Activated CD4-positive, alpha-beta T cell treated with anti-CD3 and anti-CD28 coated beads, Interleukin-2, amount 50 U/mL, for 1 hour (primary cell): Measurements from ENCODE around the gene NKIRAS2.

Experiments used
- DNase-seq: peaks from one replicate; pipeline ENCODE4 v3.0.0-alpha.2; 2020

NKIRAS2 gene

DNA sequence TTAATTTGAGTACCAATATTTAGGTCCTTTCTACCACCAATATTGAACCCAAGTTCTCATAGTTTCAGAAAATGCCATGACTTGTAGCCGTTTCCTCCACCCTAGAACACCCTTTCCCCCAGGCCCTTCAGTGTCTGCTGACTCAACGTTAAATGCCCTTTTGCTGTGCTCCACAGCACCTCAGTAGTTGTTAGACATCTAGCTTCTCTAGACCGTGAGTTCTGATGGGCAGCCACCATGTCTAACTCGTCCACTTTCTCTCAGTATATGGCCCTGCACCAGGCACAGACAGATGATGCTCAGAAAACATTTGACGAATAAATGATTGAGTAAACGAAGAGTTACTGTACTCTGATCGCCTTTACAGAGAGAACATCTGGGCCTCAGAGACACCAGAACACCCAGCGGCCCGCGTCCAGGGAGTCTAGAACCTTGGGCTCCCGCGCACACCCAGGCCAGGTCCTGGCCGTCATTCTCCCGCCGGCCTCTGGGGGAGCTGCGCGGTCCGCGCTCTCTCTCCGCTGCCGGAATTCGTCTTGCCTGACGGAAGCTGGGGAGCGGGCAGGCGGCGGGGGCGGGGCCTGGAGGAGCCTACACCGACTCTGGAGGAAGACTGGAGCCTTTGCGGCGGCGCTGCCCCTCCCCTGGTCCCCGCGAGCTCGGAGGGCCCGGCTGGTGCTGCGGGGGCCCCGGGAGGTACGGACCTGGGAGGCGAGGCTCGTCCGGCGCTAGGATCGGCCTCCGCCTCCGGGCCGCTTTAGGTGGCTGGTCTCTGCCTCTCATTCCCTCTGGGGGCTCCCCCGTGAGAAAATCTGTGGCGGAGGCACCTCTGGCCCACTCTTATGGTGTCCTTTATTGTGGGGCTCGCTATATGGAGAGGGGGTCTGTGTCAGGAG, at the start of gene NKIRAS2:
Gene NKIRAS2 (plus strand): TSS at position 582 of the 896 bp plus-strand sequence. CDS start 1,488 bp downstream, outside the sequence.
- DNase-seq = peak; percentile 92

DNA sequence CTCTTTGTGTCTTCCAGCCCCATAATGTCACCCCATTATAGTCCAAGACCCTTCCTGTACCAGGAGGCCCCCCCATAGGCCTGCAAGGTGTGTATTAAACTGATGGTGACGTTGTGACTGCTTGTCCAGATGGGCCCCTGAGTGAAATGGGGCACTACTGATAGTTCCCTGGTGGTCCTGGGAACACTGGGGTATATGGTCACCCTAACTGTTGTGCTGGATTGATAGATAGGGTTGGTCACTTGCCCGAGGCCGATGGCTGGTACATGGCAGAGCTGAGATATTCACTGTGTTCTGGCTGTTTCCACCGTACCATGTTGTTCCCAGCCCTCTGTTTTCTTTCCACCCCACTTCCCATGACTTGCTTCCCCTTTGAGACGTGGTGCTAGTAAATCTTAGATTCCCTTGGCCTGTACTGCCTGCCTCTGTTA, 49.0 kb upstream of the NKIRAS2 start:
- no peak for DNase-seq

DNA sequence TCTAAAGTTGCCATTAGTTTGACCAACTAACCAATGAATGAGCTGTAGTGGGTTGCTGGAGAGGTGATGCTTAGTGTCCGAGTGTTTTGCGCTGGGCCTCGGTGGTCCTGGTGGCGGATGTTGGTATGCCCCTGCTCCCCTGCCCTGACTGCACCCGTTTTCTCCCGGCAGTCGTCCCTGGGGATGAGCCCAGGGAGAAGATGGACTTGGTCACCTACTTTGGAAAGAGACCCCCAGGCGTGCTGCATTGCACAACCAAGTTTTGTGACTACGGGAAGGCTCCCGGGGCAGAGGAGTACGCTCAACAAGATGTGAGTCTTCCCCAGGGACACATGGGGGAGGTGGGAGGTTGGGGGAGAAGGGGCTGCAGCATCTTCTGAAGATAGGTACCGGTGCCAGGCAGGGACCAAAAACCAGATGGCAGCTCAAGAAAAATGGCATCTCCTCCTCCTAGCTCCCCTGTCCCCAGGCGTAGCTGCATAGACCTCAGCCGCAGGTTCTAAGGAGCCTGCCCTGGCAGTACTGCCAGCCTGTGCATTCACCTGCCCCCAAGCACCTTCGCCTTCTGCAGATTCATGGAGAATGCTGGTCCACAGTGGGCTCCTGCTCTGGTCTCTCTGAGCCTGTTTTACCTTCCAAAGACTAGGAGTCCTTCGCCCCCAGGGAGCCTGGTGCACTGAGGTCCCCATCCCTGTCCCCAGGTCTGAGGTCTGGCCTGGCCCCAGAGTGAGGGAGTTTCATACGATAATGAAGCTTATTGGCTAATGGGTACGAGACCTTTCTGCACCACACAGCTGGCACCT, 48.0 kb upstream of the NKIRAS2 start:
- no peak for DNase-seq

DNA sequence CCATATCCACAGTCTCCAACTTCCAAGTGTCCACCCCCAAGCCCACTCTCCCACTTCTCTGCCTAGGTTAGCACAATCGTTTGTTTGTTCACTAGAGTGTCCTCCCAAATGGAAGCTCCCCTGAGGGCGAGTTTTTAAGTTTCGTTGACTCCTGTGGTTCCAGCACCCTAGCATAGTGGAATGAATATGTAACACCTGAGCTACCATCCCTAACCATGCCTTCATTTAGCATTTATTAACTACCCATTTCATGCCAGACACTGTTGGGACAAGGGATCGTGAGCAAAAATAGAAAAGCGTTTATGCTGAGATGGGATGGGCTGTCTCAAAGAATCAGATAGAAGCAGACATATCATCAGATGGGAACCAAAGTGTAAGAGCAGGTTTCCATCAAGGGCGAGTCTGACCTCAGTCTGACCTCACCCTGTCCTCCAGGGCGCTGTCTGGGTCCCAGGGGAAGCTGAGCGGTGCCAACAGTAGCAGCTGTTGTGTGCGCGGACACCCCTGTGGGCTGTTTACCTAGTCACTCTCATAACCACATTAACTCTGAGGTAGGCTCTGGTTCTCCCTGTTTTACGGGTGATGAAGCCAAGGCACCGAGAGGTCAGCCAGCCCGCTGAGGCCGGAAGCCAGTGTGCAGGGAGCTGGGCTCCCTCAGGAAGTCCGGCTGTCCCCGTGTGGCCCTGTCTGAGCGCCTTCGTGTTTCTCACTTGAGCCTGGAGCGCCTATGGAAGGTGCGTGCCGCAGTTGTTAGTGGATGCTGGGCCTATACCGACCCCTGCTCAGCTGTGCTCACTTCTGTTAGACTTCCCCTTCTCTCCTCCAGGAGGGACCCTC, 47.1 kb upstream of the NKIRAS2 start:
- no peak for DNase-seq

DNA sequence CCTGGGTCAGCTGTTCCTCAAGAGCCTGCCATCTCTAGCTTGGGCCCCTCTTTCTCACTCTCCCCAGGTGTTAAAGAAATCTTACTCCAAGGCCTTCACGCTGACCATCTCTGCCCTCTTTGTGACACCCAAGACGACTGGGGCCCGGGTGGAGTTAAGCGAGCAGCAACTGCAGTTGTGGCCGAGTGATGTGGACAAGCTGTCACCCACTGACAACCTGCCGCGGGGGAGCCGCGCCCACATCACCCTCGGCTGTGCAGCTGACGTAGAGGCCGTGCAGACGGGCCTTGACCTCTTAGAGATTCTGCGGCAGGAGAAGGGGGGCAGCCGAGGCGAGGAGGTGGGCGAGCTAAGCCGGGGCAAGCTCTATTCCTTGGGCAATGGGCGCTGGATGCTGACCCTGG, 46.5 kb upstream of the NKIRAS2 start:
- DNase-seq = no peak

DNA sequence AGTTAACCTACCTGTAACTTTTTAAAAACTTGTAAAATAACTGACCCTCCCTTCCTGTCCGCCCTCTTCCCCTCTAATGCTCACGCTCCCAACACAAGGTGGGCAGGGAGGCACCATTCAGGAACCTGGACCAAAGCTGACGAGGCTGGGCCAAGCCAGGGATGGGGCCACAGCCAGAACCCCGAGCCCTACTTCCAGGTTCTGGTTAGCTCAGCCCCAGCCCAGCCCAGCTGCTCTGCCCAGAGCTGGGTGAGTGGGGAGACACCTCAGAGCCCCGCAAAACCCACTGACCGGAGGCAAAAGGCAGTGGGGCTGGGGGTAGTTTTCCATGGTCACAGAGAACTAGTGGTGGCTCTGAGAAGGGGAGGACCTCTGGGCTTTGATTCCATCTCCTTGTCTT, 45.9 kb upstream of the NKIRAS2 start:
- DNase-seq = no peak

DNA sequence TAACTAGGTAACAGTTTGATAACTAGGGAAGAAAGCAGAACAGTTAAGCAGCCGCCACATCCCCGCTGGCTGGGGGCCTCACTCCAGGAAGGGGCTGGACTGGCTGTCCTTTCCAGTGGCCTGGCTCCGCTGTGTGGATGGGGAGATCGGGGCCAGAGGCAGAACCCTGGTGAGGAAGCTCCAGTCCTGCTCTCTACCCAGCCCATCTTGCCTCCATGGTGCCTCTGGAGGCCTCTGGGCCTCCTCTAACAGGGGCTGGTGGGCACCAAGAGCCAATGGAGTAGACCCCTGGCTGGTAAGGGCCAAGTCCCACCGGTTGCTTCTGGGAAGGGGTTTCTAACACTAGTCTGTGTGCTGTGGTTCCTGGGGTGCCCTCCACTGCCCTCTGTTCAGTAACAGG, 45.2 kb upstream of the NKIRAS2 start:
- no peak for DNase-seq

DNA sequence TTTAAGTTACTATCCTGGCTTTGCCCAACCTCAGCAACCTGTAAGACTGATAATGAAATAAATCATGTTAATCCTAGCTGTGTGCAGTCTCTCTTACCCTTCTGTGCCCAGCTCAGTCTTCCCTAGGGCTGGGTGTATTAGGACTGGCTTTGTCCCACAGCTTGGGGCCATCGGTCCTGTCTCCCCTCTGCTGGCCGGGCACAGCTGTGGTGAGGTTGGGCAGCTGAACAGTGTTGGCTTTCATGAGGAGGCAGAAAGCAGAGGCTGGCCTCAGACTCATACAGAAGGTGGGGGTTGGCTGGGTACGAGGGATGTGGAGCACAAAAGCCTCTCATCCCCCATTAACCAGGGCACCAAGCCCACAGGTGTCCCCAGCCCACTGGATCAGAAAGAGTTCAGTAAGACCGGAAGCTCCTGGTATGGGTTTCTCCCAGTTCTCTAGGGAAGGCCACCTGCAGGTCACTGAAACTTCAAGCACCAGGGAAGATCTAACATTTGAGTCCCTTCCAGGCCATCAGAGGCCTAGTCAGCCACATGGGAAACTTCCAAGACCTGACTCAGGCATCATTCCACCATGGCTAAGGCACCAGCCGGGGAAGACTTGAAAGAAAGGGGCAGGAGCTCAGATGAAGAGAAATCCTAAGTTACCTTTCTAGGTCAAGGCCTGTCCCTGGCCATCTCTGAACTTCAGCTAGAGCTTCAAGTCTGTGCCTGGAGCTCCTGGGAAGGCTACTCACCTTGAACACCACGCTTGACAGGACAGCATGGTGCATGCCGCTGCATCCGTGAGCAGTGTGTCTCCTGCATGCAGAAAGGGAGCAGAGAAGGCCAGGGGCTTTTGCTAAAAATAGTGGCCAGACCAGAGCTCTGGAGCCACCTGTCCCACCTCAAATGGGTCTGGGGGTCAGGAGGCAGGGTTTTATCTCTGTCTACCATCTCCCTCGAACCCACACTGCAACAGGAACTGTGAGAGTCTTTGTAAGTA, 44.5 kb upstream of the NKIRAS2 start:
- no peak for DNase-seq

DNA sequence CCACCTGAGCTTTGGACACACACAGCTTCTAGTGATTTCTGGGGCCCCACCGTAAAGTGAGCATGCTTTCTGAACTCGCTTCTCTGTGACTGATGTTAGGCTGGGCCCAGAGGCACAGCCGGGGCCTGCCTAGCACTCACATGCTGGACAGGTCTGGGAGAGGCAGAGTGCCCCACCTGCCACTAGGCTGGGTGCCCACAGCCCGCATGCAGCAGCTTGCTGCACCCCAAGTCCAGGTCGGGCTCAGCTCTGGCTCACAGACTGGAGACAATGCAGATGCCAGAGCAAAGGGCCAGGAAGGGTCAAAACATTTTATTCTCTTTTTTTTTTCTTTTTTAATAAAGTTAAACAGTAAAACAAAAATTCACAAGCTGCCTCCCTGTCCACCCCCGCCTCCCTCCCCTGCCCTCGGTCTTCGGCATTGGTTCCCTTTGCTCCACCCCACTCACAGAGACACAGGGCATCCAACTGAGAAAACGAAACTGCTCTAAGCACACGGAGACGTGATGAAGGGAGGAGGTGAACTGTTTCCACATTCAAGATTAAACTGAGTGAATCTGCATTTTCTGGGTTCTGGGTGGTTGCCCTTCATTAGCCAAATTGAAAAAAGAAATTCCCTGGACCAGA, 43.6 kb upstream of the NKIRAS2 start:
- DNase-seq = no peak

DNA sequence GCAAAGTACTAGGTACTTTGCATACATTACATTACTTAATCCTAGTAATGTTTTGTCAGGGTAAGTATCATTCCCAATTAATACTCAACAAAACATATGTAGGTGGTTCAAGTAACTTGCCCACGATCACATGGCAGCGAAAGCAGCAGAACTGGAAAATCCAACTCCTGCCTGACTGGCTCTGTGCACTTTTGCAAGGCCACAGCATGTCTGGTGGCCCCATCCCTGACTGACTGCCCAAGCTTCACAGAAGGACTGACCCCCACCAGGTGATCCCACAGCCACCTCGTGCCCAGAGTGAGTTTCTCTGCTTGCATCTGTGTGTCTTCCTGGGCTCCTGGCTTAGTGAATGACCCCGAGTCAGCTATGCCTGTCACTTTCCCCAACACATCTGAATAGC, 41.9 kb upstream of the NKIRAS2 start:
- no peak for DNase-seq

DNA sequence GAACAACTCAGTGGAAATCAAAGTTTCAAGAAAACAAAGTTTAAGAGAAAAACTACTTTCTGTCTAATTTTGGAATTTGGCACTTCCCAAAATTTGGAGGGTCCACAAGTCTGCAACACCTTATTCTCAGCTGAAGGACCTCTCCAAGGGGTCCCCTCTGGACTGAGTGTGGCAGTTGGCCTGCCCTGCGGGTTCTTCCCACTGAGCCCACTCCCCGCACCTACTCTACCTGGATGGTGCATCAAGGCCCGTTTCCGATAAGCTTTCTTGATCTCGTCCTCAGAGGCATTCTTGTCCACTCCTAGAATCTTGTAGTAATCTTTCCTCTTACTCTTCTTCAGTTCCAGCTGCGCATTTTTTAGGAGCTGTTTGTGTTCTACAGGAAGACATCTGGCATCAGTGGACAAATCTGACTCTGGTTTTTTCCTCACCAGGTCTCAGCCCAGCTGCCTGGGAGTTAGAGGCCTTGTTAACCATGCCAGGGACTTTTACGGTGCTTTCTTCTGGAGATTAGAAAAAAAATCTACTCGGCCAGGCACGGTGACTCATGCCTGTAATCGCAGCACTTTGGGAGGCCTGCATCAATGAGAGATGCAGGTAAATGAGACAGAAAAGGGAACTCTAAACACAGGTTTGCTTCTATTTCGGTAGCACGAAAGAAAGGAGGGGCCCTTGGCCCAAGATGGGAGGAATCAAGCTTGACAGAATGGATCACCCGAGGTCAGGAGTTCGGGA, 37.7 kb upstream of the NKIRAS2 start:
- DNase-seq = no peak

DNA sequence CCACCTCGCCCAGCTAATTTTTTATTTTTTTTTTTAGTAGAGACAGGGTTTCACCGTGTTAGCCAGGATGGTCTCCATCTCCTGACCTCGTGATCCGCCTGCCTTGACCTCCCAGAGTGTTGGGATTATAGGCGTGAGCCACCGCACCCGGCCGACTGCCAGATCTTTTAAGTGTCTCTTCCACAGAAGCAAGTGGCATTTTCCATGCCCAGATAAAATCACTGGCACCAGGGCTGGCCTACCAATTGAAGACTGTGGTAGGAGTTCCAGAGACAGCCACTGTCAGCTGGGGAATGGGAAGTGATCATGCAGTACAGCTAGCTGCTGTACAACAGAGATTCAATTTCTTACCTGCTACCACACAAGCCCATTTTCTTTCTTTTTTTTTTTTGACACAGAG, 35.4 kb upstream of the NKIRAS2 start:
- DNase-seq = no peak

DNA sequence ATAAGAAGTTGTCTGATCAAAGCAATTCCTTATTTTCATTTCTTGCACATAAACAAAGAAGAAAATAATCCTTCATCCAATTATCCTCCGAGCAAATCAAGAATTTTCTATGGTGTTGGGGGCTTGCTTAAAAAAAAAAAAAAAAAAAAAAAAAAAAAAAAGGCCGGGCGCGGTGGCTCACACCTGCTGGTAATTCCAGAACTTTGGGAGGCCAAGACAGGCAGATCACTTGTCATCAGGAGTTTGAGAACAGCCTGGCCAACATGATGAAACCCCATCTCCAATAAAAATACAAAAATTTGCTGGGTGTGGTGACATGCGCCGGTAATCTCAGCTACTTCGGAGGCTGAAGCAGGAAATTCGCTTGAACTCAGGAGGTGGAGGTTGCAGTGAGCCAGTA, 34.0 kb upstream of the NKIRAS2 start:
- DNase-seq = no peak

DNA sequence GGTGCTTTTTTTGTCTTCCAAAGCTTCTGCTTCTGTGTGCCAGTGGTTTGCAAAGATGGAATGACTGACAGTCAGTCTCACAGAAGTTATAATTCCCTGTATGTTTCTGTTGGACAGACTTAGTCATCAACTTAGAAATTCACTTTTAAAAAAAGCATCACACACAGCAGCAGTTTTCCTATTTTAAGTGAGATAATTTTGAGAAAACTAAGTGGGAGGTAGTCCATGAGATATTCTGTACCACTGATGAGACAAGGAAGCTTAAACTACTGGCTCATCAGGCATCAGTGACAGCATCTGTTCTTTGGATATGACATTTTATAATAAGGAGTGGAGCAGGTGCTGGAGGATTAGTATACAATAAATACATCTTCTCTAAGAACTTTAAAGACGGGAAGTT, 33.3 kb upstream of the NKIRAS2 start:
- DNase-seq = no peak

DNA sequence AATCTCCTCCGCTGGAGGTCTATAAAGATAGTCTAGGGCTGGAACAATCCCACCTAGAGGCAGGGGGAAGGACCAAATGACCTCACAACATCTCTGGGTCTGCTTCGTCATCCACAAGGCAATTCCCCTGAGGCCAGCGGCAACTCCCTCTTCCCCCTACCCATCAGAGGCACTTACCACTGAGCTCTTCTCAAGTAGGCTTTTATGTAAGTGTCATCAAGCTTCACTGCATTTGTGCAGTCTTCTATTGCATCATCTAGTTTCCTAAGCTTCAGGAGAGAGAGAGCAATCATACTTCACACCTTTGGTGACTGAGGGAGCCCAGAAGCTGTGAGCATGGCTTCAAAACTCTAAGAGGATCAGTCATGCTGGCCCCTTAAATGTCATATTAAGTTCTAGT, 32.2 kb upstream of the NKIRAS2 start:
- DNase-seq = no peak

DNA sequence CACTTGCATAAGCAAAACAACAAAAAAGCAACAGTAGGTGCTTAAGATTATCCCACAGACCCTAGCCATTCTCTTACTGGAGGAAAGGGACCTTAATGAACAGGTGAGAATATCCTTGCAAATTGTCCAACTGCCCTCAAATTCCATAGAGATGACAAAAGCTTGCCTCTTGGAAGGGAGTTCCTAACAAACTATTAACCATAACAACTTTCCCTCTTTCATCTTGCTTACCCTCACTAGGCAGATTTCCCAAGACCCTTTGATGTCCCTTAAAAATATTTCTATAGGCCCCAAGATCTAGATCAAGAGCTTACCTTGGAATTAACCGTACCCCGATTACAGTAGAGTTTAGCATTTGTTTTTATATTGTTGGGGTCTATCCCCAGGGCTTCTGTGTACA, 31.5 kb upstream of the NKIRAS2 start:
- no peak for DNase-seq

DNA sequence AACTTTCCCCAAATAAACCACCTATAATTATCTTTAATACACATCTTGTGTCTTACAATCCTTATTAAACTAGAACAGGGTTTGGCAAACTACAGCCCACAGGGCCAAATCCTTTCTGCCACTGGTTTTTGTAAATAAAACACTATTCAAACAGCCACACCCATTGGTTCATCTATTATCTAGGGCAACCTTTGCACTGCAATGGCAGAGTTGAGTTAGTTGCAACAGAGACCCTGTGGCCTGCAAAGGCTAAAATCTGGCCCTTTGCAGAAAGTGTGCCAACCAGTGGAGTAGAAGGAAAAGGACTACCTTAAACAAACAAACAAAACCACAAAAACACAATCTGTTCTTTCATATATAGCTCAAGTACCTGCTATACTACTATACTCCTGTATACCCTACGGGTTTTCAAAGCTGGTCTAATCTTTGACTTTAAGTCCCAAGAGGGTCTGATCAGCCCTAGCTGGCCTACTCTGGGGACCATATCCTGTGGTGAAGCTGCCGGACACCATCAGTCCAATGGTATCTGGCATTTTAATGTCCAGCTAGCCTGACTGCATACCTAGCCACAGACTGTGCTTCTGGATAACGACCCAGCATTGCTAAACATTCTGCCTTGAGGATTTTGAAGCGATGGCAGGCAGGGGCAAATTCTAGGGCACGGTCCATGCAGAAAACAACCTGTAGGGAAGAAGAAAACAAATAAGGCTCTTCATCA, 30.0 kb upstream of the NKIRAS2 start:
- DNase-seq = no peak

DNA sequence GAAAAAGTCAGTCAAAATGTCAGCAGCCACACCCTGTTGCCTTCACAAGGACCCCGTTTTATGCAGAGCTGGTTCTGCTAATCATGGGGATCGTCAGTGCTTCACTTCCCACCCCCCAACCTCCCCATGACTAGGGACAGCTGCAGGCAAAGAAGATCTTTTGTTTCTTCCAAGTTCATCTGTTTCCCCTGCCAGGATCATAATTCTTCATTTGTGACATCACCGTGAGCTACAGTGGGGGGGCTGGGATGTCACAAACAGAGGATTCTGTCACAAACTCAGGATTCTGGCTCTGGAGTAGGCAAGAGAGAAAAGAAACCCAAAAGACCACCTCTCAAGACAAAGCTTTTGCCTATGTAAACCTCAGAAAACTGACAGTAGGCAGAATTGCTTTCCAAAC, 27.3 kb upstream of the NKIRAS2 start:
- DNase-seq = no peak

DNA sequence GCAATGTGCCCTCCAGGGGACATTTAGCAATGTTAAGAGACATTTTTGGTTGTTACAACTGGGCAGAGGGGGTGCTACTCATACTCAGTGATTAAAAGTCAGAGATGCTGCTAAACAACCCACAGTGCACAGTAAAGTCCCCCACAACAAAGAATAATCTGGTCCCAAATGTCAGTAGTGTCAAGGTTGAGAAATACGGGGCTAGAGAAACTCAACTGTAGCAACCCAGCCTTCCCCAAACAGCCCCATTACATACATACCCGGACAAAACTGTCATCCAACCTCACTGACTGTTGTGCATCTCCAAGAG, 23.1 kb upstream of the NKIRAS2 start:
- no peak for DNase-seq

DNA sequence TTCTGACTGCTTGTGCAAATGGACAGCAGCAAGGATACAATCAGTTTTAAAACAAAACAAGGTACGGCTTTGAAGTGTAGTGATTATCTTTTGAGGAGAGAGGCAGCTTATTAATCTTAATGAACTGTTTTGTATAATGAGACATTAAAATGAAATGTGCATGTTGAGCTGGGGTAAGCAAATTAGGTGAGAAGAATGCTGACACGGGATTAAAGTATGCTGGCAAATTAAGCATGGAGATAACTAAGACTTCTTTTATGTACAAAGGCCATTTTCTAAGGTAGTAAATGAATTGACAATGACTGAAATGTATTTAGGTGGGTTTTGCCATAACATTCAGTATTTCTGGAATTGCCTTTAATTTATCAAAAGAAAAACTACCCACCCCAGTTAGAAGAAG, 21.4 kb upstream of the NKIRAS2 start:
- no peak for DNase-seq
